SK-N-SH (cell line): Measurements from ENCODE around the gene PELI1. TPM values are rescaled to one million over a fixed set of nuclear protein-coding genes. Genes with fewer than 3 reads are reported as not detected.

ENCODE experiments used
- CTCF ChIA-PET: fragments of 300-600, 350-600 bp; formaldehyde crosslinking; extraction: SDS; loops from one replicate; lab custom pipeline; 2021; lab: Yijun Ruan, JAX
- POLR2A ChIA-PET: fragments of 350-600 bp; sonication (Branson Sonifier 250); formaldehyde crosslinking; extraction: SDS; loops from one replicate; lab custom pipeline; 2020; ENCODE audit warnings: antibody characterized with exemption, inconsistent platforms; lab: Yijun Ruan, JAX
- DNase-seq: peaks from one replicate; pipeline ENCODE4 v3.0.0; 2012
- H2AFZ ChIP-seq: fragments of 200-600 bp; sonication (generic); 2 replicates; pipeline ENCODE4 v1.8.1; 2016; ENCODE audit warnings: antibody characterized with exemption, mild to moderate bottlenecking, low read depth
- H3F3A ChIP-seq: fragments of 200-600 bp; sonication (generic); replicated peaks from 2 replicates; pipeline ENCODE3; 2016; ENCODE audit warnings: antibody characterized with exemption, mild to moderate bottlenecking; ENCODE audit not compliant: insufficient read depth
- H3K27ac ChIP-seq, 2 experiments: fragments of 200-500 bp in 1 of 2; fragments of 200-600 bp in 1 of 2; sonication (Bioruptor generic) in 1 of 2; sonication (generic), shearing (Covaris generic) in 1 of 2; 2 replicates each; pipeline versions ENCODE4 v1.5.1 to v1.6.1; 2014 to 2016; ENCODE audit warnings: low read depth in 2 of 2, inconsistent platforms in 1 of 2, low read length in 1 of 2, mild to moderate bottlenecking in 1 of 2, mixed read lengths in 1 of 2
- H3K27me3 ChIP-seq: fragments of 200-600 bp; sonication (generic), shearing (Covaris generic); 2 replicates; pipeline ENCODE4 v1.6.1; 2016; ENCODE audit warnings: mixed run types; ENCODE audit not compliant: insufficient read depth
- H3K36me3 ChIP-seq, 2 experiments: fragments of 200-500 bp in 1 of 2; fragments of 200-600 bp in 1 of 2; sonication (Bioruptor generic) in 1 of 2; sonication (generic) in 1 of 2; replicated peaks in 1 of 2; 2 replicates each; pipeline versions ENCODE3 to v1.5.1; 2014 to 2016; ENCODE audit warnings: low read length in 1 of 2, mild to moderate bottlenecking in 1 of 2; ENCODE audit not compliant: insufficient read depth in 2 of 2, control insufficient read depth in 1 of 2
- H3K4me1 ChIP-seq, 2 experiments: fragments of 200-500 bp in 1 of 2; fragments of 200-600 bp in 1 of 2; sonication (Bioruptor generic) in 1 of 2; sonication (generic), shearing (Covaris generic) in 1 of 2; 2 replicates each; pipeline versions ENCODE4 v1.5.1 to v1.6.1; 2014 to 2016; ENCODE audit warnings: low read depth in 1 of 2, low read length in 1 of 2, mixed run types in 1 of 2; ENCODE audit not compliant: insufficient read depth in 2 of 2, control insufficient read depth in 1 of 2
- H3K4me2 ChIP-seq: fragments of 200-600 bp; sonication (generic), shearing (Covaris generic); 2 replicates; pipeline ENCODE4 v1.6.1; 2017; ENCODE audit warnings: mixed run types
- H3K4me3 ChIP-seq, 2 experiments: fragments of 200-500 bp in 1 of 2; fragments of 200-600 bp in 1 of 2; sonication (Bioruptor generic) in 1 of 2; sonication (generic), shearing (Covaris generic) in 1 of 2; 2 replicates each; pipeline versions ENCODE4 v1.5.1 to v1.8.1; 2014 to 2016; ENCODE audit warnings: low read depth in 2 of 2, inconsistent platforms in 1 of 2, low read length in 1 of 2, mild to moderate bottlenecking in 1 of 2, mixed read lengths in 1 of 2, moderate library complexity in 1 of 2
- H3K79me2 ChIP-seq: fragments of 200-600 bp; sonication (generic); 2 replicates; pipeline ENCODE4 v1.8.1; 2017; ENCODE audit warnings: mild to moderate bottlenecking; ENCODE audit not compliant: insufficient read depth
- H3K9ac ChIP-seq: fragments of 200-600 bp; sonication (generic); 2 replicates; pipeline ENCODE4 v1.6.1; 2017; ENCODE audit warnings: mixed run types
- H3K9me2 ChIP-seq: fragments of 200-600 bp; sonication (generic); 2 replicates; pipeline ENCODE4 v1.6.1; 2017; ENCODE audit warnings: mixed run types
- H3K9me3 ChIP-seq: fragments of 200-600 bp; sonication (generic); 2 replicates; pipeline ENCODE4 v1.6.1; 2017; ENCODE audit warnings: mixed run types, mild to moderate bottlenecking, moderate library complexity
- H4K20me1 ChIP-seq: fragments of 200-600 bp; sonication (generic); 2 replicates; pipeline ENCODE4 v1.6.1; 2017; ENCODE audit warnings: mild to moderate bottlenecking, mixed run types; ENCODE audit not compliant: insufficient read depth
- CHD2 ChIP-seq: fragments of 150-350 bp; IDR thresholded peaks from 2 replicates; pipeline ENCODE4 v1.6.1; 2018; ENCODE audit warnings: low read length; ENCODE audit not compliant: partially characterized antibody
- ELF1 ChIP-seq: IDR thresholded peaks from 2 replicates; pipeline ENCODE4 v1.4.0; 2012
- EZH2phosphoT487 ChIP-seq: fragments of 200-600 bp; sonication (generic); IDR thresholded peaks from 2 replicates; pipeline ENCODE4 v1.6.1; 2017; ENCODE audit warnings: low read depth, mixed run types, mild to moderate bottlenecking, antibody characterized with exemption, moderate library complexity, borderline replicate concordance
- FOXJ3 ChIP-seq: sonication (generic); formaldehyde crosslinking; IDR thresholded peaks from 2 replicates; pipeline ENCODE4 v1.5.1; 2020; ENCODE audit warnings: mild to moderate bottlenecking, missing genetic modification reagents
- GABPA ChIP-seq: IDR thresholded peaks from 2 replicates; pipeline ENCODE4 v1.4.0; 2012; ENCODE audit warnings: low read depth, mild to moderate bottlenecking
- GATA2 ChIP-seq: sonication (generic); formaldehyde crosslinking; IDR thresholded peaks from 2 replicates; pipeline ENCODE4 v1.5.0; 2020; ENCODE audit warnings: mild to moderate bottlenecking, missing genetic modification reagents
- JUND ChIP-seq: IDR thresholded peaks from 2 replicates; pipeline ENCODE4 v1.4.0; 2012
- MEF2A ChIP-seq: IDR thresholded peaks from 2 replicates; pipeline ENCODE4 v1.4.0; 2012; ENCODE audit warnings: low read depth, borderline replicate concordance
- MXI1 ChIP-seq: IDR thresholded peaks from 2 replicates; pipeline ENCODE4 v1.6.1; 2012; ENCODE audit warnings: mild to moderate bottlenecking, low read depth, low read length, improper control_type of control experiment
- NFIC ChIP-seq: IDR thresholded peaks from 2 replicates; pipeline ENCODE4 v1.4.0; 2012; ENCODE audit warnings: borderline replicate concordance
- RCOR1 ChIP-seq: fragments of 150-350 bp; IDR thresholded peaks from 2 replicates; pipeline ENCODE4 v1.6.1; 2017; ENCODE audit warnings: antibody characterized with exemption, low read length
- SMC3 ChIP-seq: IDR thresholded peaks from 2 replicates; pipeline ENCODE4 v1.6.1; 2012; ENCODE audit warnings: low read depth, low read length, improper control_type of control experiment
- TAF1 ChIP-seq: IDR thresholded peaks from 2 replicates; pipeline ENCODE4 v1.6.1; 2012; ENCODE audit warnings: low read depth, mild to moderate bottlenecking, low read length, moderate library complexity, borderline replicate concordance
- TCF12 ChIP-seq: IDR thresholded peaks from 2 replicates; pipeline ENCODE4 v1.4.0; 2012
- TEAD4 ChIP-seq: IDR thresholded peaks from 2 replicates; pipeline ENCODE4 v1.4.0; 2012; ENCODE audit warnings: mild to moderate bottlenecking, borderline replicate concordance; ENCODE audit not compliant: insufficient read depth
- WGBS: methylation state at CpG from one replicate; pipeline ENCODE4 v1.1.6; 2017; ENCODE audit warnings: low lambda C conversion rate; 5-methylcytosine and 5-hydroxymethylcytosine counted together
- polyA plus RNA-seq, 3 experiments: library from polyadenylated mRNA; depleted of rRNA; stranded (reverse); fragments of >200 nt; gene quantifications; 2 replicates each; pipeline ENCODE4 v1.2.3, GENCODE V29; 2012
- TF ChIP-seq, protein P1 (sequence below): IDR thresholded peaks from 2 replicates; pipeline ENCODE4; 2012
- TF ChIP-seq, protein P2 (sequence below): IDR thresholded peaks from 2 replicates; pipeline ENCODE4 v1.4.0; 2012; ENCODE audit warnings: low read depth, borderline replicate concordance
- TF ChIP-seq, protein P3 (sequence below): IDR thresholded peaks from 2 replicates; pipeline ENCODE4 v1.6.1; 2012; ENCODE audit warnings: mild to moderate bottlenecking, low read depth, low read length, moderate library complexity
- TF ChIP-seq, protein P4 (sequence below): fragments of 200-600 bp; sonication (generic); IDR thresholded peaks from 2 replicates; pipeline ENCODE4 v1.6.1; 2017; ENCODE audit warnings: antibody characterized with exemption, mild to moderate bottlenecking, moderate library complexity

PELI1 gene
- polyA plus RNA-seq, 1 of the 3 experiments (the other 2 are of a cell fraction): 4.2 TPM

DNA sequence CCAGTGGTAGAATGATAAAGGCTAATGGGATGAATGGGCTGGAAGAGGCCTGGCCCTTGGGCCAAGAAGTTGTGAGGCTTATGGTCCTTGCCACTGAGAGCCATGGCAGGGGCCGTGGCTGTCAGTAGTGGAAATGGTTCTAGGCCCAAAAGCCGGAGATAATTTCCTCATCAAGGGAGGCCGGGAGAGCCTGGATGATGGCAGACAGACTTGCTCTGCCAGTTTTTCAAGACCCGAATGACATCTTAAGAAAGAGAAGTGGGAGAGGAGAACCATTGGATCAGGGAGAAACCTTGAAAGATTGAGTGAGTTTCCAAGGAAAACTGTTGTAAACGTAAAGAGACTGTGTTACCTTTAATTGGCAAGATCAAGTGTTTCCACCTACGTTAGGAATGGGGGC is 78.7 kb downstream of the PELI1 start (continued):
- TF ChIP-seq, protein P1, sequence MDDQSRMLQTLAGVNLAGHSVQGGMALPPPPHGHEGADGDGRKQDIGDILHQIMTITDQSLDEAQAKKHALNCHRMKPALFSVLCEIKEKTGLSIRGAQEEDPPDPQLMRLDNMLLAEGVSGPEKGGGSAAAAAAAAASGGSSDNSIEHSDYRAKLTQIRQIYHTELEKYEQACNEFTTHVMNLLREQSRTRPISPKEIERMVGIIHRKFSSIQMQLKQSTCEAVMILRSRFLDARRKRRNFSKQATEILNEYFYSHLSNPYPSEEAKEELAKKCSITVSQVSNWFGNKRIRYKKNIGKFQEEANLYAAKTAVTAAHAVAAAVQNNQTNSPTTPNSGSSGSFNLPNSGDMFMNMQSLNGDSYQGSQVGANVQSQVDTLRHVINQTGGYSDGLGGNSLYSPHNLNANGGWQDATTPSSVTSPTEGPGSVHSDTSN: no peak
- TF ChIP-seq JUND (no peak), SMC3 (no peak)

DNA sequence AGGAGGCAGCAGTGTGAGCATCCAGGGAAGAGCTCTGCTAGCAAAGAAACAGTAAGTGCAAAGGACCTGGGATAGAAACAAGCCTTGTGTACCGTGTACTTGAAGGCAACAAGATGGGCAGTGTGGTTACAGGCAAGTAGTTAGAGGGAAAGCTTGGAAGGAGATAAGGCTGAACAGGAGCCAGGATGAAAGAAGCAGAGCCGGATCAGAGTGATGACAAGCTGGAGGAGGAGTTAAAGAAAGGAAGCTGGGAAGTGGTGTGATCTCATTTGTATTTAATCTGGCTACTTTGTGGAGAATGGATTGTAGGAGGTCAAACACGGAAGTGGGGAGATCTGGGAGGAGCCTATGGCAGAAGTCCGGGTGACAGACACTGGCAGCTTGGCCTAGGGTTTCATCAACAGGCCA is 80.3 kb downstream of the PELI1 start:
- Histone ChIP-seq H3K27me3 (no peaks in the 10 kb centered on the region), H3K79me2 (no peaks in the 10 kb centered on the region), H3K27ac (peak overlapping the region in 1 of 2 experiments; percentile 78; a peak in 2 of 4 replicates), H2AFZ (peak overlapping the region; percentile 8; the same call in 1 of the 2 replicates), H3K36me3 (no peaks in the 10 kb centered on the region), H4K20me1 (no peaks in the 10 kb centered on the region), H3K9me2 (no peaks in the 10 kb centered on the region), H3K4me2 (peak overlapping the region; percentile 6; the same call in 1 of the 2 replicates), H3F3A (peaks cover 6% of the 10 kb centered on the region), H3K4me1 (peaks cover 0 to 9% of the 10 kb centered on the region in 2 experiments; a peak in 2 of 4 replicates), H3K9me3 (no peaks in the 10 kb centered on the region), H3K9ac (0 out of 2 replicates have a peak overlapping the region, but pooled peaks have one; percentile 13), H3K4me3 (no peak overlapping the region)
- ChIA-PET POLR2A (no interaction called here), CTCF (no interaction called here)
- TF ChIP-seq NFIC (no peak), RCOR1 (no peak), TAF1 (no peak), GATA2 (CRISPR knock-in tag) (no peak), ELF1 (no peak), EZH2phosphoT487 (no peak), TEAD4 (no peak), CHD2 (no peak), SMC3 (no peak), GABPA (no peak), MXI1 (no peak), MEF2A (no peak), FOXJ3 (CRISPR knock-in tag) (no peak), JUND (no peak), TCF12 (no peak)
- TF ChIP-seq, protein P2, sequence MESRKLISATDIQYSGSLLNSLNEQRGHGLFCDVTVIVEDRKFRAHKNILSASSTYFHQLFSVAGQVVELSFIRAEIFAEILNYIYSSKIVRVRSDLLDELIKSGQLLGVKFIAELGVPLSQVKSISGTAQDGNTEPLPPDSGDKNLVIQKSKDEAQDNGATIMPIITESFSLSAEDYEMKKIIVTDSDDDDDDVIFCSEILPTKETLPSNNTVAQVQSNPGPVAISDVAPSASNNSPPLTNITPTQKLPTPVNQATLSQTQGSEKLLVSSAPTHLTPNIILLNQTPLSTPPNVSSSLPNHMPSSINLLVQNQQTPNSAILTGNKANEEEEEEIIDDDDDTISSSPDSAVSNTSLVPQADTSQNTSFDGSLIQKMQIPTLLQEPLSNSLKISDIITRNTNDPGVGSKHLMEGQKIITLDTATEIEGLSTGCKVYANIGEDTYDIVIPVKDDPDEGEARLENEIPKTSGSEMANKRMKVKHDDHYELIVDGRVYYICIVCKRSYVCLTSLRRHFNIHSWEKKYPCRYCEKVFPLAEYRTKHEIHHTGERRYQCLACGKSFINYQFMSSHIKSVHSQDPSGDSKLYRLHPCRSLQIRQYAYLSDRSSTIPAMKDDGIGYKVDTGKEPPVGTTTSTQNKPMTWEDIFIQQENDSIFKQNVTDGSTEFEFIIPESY: no peak
- TF ChIP-seq, protein P3, sequence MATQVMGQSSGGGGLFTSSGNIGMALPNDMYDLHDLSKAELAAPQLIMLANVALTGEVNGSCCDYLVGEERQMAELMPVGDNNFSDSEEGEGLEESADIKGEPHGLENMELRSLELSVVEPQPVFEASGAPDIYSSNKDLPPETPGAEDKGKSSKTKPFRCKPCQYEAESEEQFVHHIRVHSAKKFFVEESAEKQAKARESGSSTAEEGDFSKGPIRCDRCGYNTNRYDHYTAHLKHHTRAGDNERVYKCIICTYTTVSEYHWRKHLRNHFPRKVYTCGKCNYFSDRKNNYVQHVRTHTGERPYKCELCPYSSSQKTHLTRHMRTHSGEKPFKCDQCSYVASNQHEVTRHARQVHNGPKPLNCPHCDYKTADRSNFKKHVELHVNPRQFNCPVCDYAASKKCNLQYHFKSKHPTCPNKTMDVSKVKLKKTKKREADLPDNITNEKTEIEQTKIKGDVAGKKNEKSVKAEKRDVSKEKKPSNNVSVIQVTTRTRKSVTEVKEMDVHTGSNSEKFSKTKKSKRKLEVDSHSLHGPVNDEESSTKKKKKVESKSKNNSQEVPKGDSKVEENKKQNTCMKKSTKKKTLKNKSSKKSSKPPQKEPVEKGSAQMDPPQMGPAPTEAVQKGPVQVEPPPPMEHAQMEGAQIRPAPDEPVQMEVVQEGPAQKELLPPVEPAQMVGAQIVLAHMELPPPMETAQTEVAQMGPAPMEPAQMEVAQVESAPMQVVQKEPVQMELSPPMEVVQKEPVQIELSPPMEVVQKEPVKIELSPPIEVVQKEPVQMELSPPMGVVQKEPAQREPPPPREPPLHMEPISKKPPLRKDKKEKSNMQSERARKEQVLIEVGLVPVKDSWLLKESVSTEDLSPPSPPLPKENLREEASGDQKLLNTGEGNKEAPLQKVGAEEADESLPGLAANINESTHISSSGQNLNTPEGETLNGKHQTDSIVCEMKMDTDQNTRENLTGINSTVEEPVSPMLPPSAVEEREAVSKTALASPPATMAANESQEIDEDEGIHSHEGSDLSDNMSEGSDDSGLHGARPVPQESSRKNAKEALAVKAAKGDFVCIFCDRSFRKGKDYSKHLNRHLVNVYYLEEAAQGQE: no peak
- TF ChIP-seq, protein P4, sequence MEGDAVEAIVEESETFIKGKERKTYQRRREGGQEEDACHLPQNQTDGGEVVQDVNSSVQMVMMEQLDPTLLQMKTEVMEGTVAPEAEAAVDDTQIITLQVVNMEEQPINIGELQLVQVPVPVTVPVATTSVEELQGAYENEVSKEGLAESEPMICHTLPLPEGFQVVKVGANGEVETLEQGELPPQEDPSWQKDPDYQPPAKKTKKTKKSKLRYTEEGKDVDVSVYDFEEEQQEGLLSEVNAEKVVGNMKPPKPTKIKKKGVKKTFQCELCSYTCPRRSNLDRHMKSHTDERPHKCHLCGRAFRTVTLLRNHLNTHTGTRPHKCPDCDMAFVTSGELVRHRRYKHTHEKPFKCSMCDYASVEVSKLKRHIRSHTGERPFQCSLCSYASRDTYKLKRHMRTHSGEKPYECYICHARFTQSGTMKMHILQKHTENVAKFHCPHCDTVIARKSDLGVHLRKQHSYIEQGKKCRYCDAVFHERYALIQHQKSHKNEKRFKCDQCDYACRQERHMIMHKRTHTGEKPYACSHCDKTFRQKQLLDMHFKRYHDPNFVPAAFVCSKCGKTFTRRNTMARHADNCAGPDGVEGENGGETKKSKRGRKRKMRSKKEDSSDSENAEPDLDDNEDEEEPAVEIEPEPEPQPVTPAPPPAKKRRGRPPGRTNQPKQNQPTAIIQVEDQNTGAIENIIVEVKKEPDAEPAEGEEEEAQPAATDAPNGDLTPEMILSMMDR: no peak
- WGBS: 62% methylated on average over 4 of the region's 4 CpGs
- no peak for DNase-seq
